ENCODE data around the gene CCDC197. TPM values are rescaled to one million over a fixed set of nuclear protein-coding genes. Genes with fewer than 3 reads are reported as not detected.

Gene CCDC197
- total and polyA plus RNA-seq, 9 of the 15 experiments (the other 6 are each of a cell fraction or from before 2014, with no cell fraction given) = not detected

DNA sequence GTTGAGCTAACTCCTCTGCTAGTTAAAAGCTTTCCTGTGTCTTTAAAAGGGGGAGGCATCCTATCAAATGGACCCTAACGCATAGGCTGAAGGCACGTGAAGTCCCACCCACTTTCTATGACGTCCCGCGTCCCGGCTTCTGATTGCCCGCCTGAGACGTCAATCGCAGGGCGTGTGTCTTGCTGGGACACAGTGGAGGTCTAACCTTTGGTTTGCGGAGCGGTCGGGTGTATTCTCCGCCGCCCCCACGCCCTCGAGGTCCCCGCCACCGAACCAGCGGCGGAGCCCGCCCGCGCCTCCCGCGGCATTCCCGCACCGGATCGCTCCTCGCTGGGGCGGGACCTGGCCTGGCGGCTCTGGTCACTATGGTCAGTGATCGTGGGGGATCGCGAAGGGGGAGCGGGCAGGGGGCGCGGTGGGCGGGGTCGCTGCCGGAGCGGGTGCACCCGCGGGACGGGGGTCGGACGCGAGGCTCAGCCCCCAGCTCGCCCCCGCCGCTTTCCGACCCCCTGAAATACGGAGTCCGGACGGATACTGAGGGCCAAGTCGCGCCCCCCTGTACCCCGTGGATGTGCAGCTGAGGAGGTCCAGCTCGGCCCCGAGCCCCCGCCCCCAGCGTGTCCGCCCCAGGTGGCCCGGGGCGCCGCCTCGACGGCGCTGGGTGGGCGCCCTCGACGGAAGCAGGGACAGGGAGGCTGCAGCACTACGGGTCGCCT lies 29.2 kb downstream of the CCDC197 start, which contains the start of gene OTUB2 (continued):
- TF ChIP-seq, protein P1, sequence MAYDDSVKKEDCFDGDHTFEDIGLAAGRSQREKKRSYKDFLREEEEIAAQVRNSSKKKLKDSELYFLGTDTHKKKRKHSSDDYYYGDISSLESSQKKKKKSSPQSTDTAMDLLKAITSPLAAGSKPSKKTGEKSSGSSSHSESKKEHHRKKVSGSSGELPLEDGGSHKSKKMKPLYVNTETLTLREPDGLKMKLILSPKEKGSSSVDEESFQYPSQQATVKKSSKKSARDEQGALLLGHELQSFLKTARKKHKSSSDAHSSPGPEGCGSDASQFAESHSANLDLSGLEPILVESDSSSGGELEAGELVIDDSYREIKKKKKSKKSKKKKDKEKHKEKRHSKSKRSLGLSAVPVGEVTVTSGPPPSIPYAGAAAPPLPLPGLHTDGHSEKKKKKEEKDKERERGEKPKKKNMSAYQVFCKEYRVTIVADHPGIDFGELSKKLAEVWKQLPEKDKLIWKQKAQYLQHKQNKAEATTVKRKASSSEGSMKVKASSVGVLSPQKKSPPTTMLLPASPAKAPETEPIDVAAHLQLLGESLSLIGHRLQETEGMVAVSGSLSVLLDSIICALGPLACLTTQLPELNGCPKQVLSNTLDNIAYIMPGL (CRISPR knock-in tag; IDR thresholded peaks at IDR 0.05) = no peak
- TF ChIP-seq, protein P2, sequence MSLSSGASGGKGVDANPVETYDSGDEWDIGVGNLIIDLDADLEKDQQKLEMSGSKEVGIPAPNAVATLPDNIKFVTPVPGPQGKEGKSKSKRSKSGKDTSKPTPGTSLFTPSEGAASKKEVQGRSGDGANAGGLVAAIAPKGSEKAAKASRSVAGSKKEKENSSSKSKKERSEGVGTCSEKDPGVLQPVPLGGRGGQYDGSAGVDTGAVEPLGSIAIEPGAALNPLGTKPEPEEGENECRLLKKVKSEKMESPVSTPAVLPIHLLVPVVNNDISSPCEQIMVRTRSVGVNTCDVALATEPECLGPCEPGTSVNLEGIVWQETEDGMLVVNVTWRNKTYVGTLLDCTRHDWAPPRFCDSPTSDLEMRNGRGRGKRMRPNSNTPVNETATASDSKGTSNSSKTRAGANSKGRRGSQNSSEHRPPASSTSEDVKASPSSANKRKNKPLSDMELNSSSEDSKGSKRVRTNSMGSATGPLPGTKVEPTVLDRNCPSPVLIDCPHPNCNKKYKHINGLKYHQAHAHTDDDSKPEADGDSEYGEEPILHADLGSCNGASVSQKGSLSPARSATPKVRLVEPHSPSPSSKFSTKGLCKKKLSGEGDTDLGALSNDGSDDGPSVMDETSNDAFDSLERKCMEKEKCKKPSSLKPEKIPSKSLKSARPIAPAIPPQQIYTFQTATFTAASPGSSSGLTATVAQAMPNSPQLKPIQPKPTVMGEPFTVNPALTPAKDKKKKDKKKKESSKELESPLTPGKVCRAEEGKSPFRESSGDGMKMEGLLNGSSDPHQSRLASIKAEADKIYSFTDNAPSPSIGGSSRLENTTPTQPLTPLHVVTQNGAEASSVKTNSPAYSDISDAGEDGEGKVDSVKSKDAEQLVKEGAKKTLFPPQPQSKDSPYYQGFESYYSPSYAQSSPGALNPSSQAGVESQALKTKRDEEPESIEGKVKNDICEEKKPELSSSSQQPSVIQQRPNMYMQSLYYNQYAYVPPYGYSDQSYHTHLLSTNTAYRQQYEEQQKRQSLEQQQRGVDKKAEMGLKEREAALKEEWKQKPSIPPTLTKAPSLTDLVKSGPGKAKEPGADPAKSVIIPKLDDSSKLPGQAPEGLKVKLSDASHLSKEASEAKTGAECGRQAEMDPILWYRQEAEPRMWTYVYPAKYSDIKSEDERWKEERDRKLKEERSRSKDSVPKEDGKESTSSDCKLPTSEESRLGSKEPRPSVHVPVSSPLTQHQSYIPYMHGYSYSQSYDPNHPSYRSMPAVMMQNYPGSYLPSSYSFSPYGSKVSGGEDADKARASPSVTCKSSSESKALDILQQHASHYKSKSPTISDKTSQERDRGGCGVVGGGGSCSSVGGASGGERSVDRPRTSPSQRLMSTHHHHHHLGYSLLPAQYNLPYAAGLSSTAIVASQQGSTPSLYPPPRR (CRISPR knock-in tag; IDR thresholded peaks at IDR 0.05; ENCODE audit: borderline replicate concordance) = no peak
- TF ChIP-seq KAT7 (CRISPR knock-in tag; IDR thresholded peaks at IDR 0.05; ENCODE audit: borderline replicate concordance) (no peak), TARDBP (IDR thresholded peaks at IDR 0.05) (no peak), HIVEP1 (CRISPR knock-in tag; IDR thresholded peaks at IDR 0.05) (no peak), ZNF766 (CRISPR knock-in tag; conservative IDR thresholded peaks at IDR 0.05) (no peak), NFIX (CRISPR knock-in tag; IDR thresholded peaks at IDR 0.05; ENCODE audit: low read depth) (no peak), POLR2A (conservative IDR thresholded peaks at IDR 0.05) (no peak), ZBED1 (IDR thresholded peaks at IDR 0.05) (no peak), FOXA1 (IDR thresholded peaks at IDR 0.05; ENCODE audit: borderline replicate concordance) (no peak), BACH1 (tag; IDR thresholded peaks at IDR 0.05) (no peak), ZNF384 (IDR thresholded peaks at IDR 0.05; ENCODE audit: low read depth, low read length) (no peak), MBD2 (IDR thresholded peaks at IDR 0.05; ENCODE audit: borderline replicate concordance, low read depth) (peak; percentile 87), RBFOX2 (IDR thresholded peaks at IDR 0.05; ENCODE audit: low read depth, low read length) (no peak)
- TF ChIP-seq, protein P3, sequence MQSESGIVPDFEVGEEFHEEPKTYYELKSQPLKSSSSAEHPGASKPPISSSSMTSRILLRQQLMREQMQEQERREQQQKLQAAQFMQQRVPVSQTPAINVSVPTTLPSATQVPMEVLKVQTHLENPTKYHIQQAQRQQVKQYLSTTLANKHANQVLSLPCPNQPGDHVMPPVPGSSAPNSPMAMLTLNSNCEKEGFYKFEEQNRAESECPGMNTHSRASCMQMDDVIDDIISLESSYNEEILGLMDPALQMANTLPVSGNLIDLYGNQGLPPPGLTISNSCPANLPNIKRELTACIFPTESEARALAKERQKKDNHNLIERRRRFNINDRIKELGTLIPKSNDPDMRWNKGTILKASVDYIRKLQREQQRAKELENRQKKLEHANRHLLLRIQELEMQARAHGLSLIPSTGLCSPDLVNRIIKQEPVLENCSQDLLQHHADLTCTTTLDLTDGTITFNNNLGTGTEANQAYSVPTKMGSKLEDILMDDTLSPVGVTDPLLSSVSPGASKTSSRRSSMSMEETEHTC (IDR thresholded peaks at IDR 0.05) = no peak
- TF ChIP-seq, protein P4, sequence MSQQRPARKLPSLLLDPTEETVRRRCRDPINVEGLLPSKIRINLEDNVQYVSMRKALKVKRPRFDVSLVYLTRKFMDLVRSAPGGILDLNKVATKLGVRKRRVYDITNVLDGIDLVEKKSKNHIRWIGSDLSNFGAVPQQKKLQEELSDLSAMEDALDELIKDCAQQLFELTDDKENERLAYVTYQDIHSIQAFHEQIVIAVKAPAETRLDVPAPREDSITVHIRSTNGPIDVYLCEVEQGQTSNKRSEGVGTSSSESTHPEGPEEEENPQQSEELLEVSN (IDR thresholded peaks at IDR 0.05; ENCODE audit: borderline replicate concordance in 1 of 2, extremely low read depth in 1 of 2, insufficient read depth in 1 of 2, insufficient read length in 1 of 2, low read depth in 1 of 2, low read length in 1 of 2, poor library complexity in 1 of 2, severe bottlenecking in 1 of 2) = peak; percentile 27 to 53
- TF ChIP-seq, protein P5, sequence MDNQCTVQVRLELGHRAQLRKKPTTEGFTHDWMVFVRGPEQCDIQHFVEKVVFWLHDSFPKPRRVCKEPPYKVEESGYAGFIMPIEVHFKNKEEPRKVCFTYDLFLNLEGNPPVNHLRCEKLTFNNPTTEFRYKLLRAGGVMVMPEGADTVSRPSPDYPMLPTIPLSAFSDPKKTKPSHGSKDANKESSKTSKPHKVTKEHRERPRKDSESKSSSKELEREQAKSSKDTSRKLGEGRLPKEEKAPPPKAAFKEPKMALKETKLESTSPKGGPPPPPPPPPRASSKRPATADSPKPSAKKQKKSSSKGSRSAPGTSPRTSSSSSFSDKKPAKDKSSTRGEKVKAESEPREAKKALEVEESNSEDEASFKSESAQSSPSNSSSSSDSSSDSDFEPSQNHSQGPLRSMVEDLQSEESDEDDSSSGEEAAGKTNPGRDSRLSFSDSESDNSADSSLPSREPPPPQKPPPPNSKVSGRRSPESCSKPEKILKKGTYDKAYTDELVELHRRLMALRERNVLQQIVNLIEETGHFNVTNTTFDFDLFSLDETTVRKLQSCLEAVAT (IDR thresholded peaks at IDR 0.05) = 0 out of 4 replicates have a peak, but pooled peaks of 1 of the 2 experiments have one; percentile 30
